H1 (cell line): ENCODE measurements around the gene NFKBIE. TPM values are rescaled to one million over a fixed set of nuclear protein-coding genes. Genes with fewer than 3 reads are reported as not detected.
A peak's percentile ranks its signal among the peaks of the same experiment; 100 is the strongest.

Experiments
- CTCF ChIA-PET: fragments of 300-600 bp; sonication (Branson Sonifier 250); formaldehyde crosslinking; loops from one replicate; lab custom pipeline; 2021; ENCODE audit not compliant: partially characterized antibody; lab: Charles Lee
- POLR2A ChIA-PET: fragments of 300-600 bp; sonication (Branson Sonifier 250); formaldehyde crosslinking; loops from one replicate; lab custom pipeline; 2021; ENCODE audit warnings: inconsistent platforms; ENCODE audit not compliant: partially characterized antibody; lab: Charles Lee
- DNase-seq, 2 experiments: peaks; one replicate each; pipeline versions ENCODE4 v3.0.0 to v3.0.0-alpha.2; 2010 to 2022; ENCODE audit warnings: low spot score in 2 of 2, low read depth in 1 of 2, mixed read lengths in 1 of 2
- FAIRE-seq: peaks from 2 replicates; lab custom pipeline; 2011; peaks lifted over from hg19 to GRCh38; lab: Jason Lieb, UNC
- H2AFZ ChIP-seq: 2 replicates; pipeline ENCODE4 v1.8.1; 2012; ENCODE audit warnings: low read length, inconsistent platforms
- H2AK5ac ChIP-seq: 2 replicates; pipeline ENCODE4 v1.6.1; 2013; ENCODE audit warnings: low read depth, low read length
- H2BK120ac ChIP-seq: replicated peaks from 2 replicates; pipeline ENCODE3; 2013; ENCODE audit warnings: low read depth, low read length, inconsistent platforms
- H2BK12ac ChIP-seq: 2 replicates; pipeline ENCODE4 v1.6.1; 2013; ENCODE audit warnings: low read depth, low read length
- H2BK15ac ChIP-seq: 2 replicates; pipeline ENCODE4 v1.6.1; 2013; ENCODE audit warnings: low read length
- H2BK20ac ChIP-seq: 2 replicates; pipeline ENCODE4 v1.6.1; 2013; ENCODE audit warnings: low read length
- H2BK5ac ChIP-seq: 2 replicates; pipeline ENCODE4 v1.6.1; 2013; ENCODE audit warnings: low read depth, low read length
- H3K14ac ChIP-seq: 2 replicates; pipeline ENCODE4 v1.6.1; 2013; ENCODE audit warnings: inconsistent platforms; ENCODE audit not compliant: insufficient read length
- H3K18ac ChIP-seq: 2 replicates; pipeline ENCODE4 v1.6.1; 2013; ENCODE audit warnings: low read length; ENCODE audit errors: extremely low read depth
- H3K23ac ChIP-seq: 2 replicates; pipeline ENCODE4 v1.6.1; 2013; ENCODE audit warnings: inconsistent platforms; ENCODE audit not compliant: insufficient read length
- H3K23me2 ChIP-seq: 2 replicates; pipeline ENCODE4 v1.6.1; 2013; ENCODE audit warnings: low read depth, low read length
- H3K27ac ChIP-seq: 2 replicates; pipeline ENCODE4 v1.6.1; 2011; ENCODE audit warnings: low read depth, low read length, inconsistent platforms
- H3K27me3 ChIP-seq, 4 experiments: replicated peaks in 1 of 4; 1 replicate in 1 of 4; 2 replicates in 3 of 4; pipeline versions ENCODE4 v1.6.1 to v1.8.1; 2011 to 2013; ENCODE audit warnings: low read length in 3 of 4, mild to moderate bottlenecking in 3 of 4, inconsistent platforms in 2 of 4, mixed read lengths in 2 of 4, moderate library complexity in 1 of 4; ENCODE audit not compliant: control insufficient read depth in 3 of 4, insufficient read depth in 3 of 4; ENCODE audit errors: extremely low read depth in 1 of 4
- H3K36me3 ChIP-seq, 4 experiments: 2 replicates each; pipeline versions ENCODE4 v1.6.1 to v1.8.1; 2011 to 2013; ENCODE audit warnings: mild to moderate bottlenecking in 4 of 4, low read length in 3 of 4, moderate library complexity in 2 of 4, control low read depth in 1 of 4, inconsistent platforms in 1 of 4; ENCODE audit not compliant: insufficient read depth in 4 of 4, control insufficient read depth in 2 of 4
- H3K4ac ChIP-seq: replicated peaks from 2 replicates; pipeline ENCODE3; 2013; ENCODE audit warnings: low read length, low read depth, mixed read lengths, inconsistent platforms; ENCODE audit not compliant: insufficient read length
- H3K4me1 ChIP-seq, 4 experiments: replicated peaks in 1 of 4; 1 replicate in 1 of 4; 2 replicates in 3 of 4; pipeline versions ENCODE4 v1.6.1 to v1.8.1; 2011 to 2013; ENCODE audit warnings: low read length in 3 of 4, inconsistent platforms in 2 of 4, mixed read lengths in 1 of 4; ENCODE audit not compliant: insufficient read depth in 4 of 4, control insufficient read depth in 3 of 4
- H3K4me2 ChIP-seq, 2 experiments: 2 replicates each; pipeline versions ENCODE4 v1.6.1 to v1.8.1; 2011 to 2013; ENCODE audit warnings: low read depth in 2 of 2, low read length in 2 of 2, control low read depth in 1 of 2, inconsistent platforms in 1 of 2, mild to moderate bottlenecking in 1 of 2; ENCODE audit not compliant: insufficient read depth in 1 of 2
- H3K4me3 ChIP-seq, 4 experiments: fragments of 200-600, 300-600 bp in 1 of 4; sonication (generic), shearing (Covaris generic), sonication (Bioruptor Twin) in 1 of 4; 2 replicates each; pipeline versions ENCODE4 v1.5.1 to v1.8.1; 2011 to 2016; ENCODE audit warnings: low read length in 4 of 4, low read depth in 3 of 4, control low read depth in 2 of 4, inconsistent platforms in 2 of 4, mild to moderate bottlenecking in 2 of 4, mixed read lengths in 1 of 4, moderate library complexity in 1 of 4; ENCODE audit not compliant: insufficient read depth in 2 of 4; ENCODE audit errors: extremely low read depth in 1 of 4
- H3K56ac ChIP-seq: replicated peaks from 2 replicates; pipeline ENCODE3; 2013; ENCODE audit warnings: low read depth, mild to moderate bottlenecking, mixed read lengths, low read length, inconsistent platforms; ENCODE audit not compliant: insufficient read length
- H3K79me1 ChIP-seq: 2 replicates; pipeline ENCODE4 v1.6.1; 2013; ENCODE audit warnings: low read depth, low read length, control low read depth
- H3K79me2 ChIP-seq, 2 experiments: 2 replicates each; pipeline versions ENCODE4 v1.6.1 to v1.8.1; 2012 to 2013; ENCODE audit warnings: low read length in 2 of 2, mild to moderate bottlenecking in 2 of 2, inconsistent platforms in 1 of 2; ENCODE audit not compliant: insufficient read depth in 2 of 2, control insufficient read depth in 1 of 2
- H3K9ac ChIP-seq, 4 experiments: replicated peaks in 1 of 4; 1 replicate in 1 of 4; 2 replicates in 3 of 4; pipeline versions ENCODE4 v1.6.1 to v1.8.1; 2011 to 2013; ENCODE audit warnings: low read depth in 3 of 4, low read length in 3 of 4, control low read depth in 2 of 4, mild to moderate bottlenecking in 2 of 4, moderate library complexity in 2 of 4, inconsistent platforms in 1 of 4; ENCODE audit errors: extremely low read depth in 1 of 4
- H3K9me3 ChIP-seq, 2 experiments: 2 replicates each; pipeline versions ENCODE4 v1.6.1 to v1.8.1; 2012 to 2013; ENCODE audit warnings: mild to moderate bottlenecking in 2 of 2, moderate library complexity in 2 of 2, control low read depth in 1 of 2, inconsistent platforms in 1 of 2, low read depth in 1 of 2, low read length in 1 of 2, mixed read lengths in 1 of 2; ENCODE audit not compliant: insufficient read depth in 2 of 2
- H4K20me1 ChIP-seq, 2 experiments: replicated peaks in 1 of 2; 2 replicates each; pipeline versions ENCODE3 to v1.8.1; 2011 to 2013; ENCODE audit warnings: inconsistent platforms in 2 of 2, low read length in 2 of 2, mild to moderate bottlenecking in 1 of 2; ENCODE audit not compliant: insufficient read depth in 2 of 2, control insufficient read depth in 1 of 2
- H4K5ac ChIP-seq: 2 replicates; pipeline ENCODE4 v1.6.1; 2013; ENCODE audit warnings: low read length, low read depth, mixed read lengths, inconsistent platforms; ENCODE audit not compliant: insufficient read length
- H4K8ac ChIP-seq: 2 replicates; pipeline ENCODE4 v1.8.0; 2013; ENCODE audit warnings: mild to moderate bottlenecking, moderate library complexity, low read length, inconsistent platforms; ENCODE audit not compliant: insufficient read depth; ENCODE audit errors: extremely low read depth
- H4K91ac ChIP-seq: replicated peaks from 2 replicates; pipeline ENCODE3; 2013; ENCODE audit warnings: low read length, mixed read lengths, inconsistent platforms; ENCODE audit not compliant: insufficient read length
- ASH2L ChIP-seq: fragments of 200-600, 300-600 bp; sonication (generic); IDR thresholded peaks from one replicate; pipeline ENCODE4 v1.7.1; 2017; ENCODE audit warnings: low read length
- CHD2 ChIP-seq: IDR thresholded peaks from 2 replicates; pipeline ENCODE4 v1.6.1; 2012; ENCODE audit warnings: low read length, improper control_type of control experiment
- E2F6 ChIP-seq: IDR thresholded peaks from 2 replicates; pipeline ENCODE4 v1.6.1; 2012; ENCODE audit warnings: inconsistent platforms
- FOSL1 ChIP-seq: IDR thresholded peaks from 2 replicates; pipeline ENCODE4 v1.6.1; 2011; ENCODE audit warnings: mild to moderate bottlenecking, low read depth, low read length, moderate library complexity; ENCODE audit not compliant: insufficient read depth
- GABPA ChIP-seq: IDR thresholded peaks from 2 replicates; pipeline ENCODE4 v1.6.1; 2011; ENCODE audit warnings: mild to moderate bottlenecking, low read length, moderate library complexity, borderline replicate concordance; ENCODE audit not compliant: insufficient read depth
- GTF2F1 ChIP-seq: IDR thresholded peaks from 2 replicates; pipeline ENCODE4 v1.6.1; 2012; ENCODE audit warnings: low read depth, low read length, improper control_type of control experiment, borderline replicate concordance
- JUN ChIP-seq: IDR thresholded peaks from 2 replicates; pipeline ENCODE4 v1.6.1; 2011; ENCODE audit warnings: low read depth, mild to moderate bottlenecking, improper control_type of control experiment, low read length
- MAFK ChIP-seq: IDR thresholded peaks from 2 replicates; pipeline ENCODE4 v1.6.1; 2012; ENCODE audit warnings: low read depth, mild to moderate bottlenecking, improper control_type of control experiment, low read length
- RBBP5 ChIP-seq: IDR thresholded peaks from 2 replicates; pipeline ENCODE4 v1.7.1; 2012; ENCODE audit warnings: low read depth, mild to moderate bottlenecking, inconsistent platforms, low read length, moderate library complexity, borderline replicate concordance
- RXRA ChIP-seq: IDR thresholded peaks from 2 replicates; pipeline ENCODE4 v1.6.1; 2011; ENCODE audit warnings: low read depth, mild to moderate bottlenecking, low read length, moderate library complexity; ENCODE audit not compliant: insufficient read depth
- WGBS, 2 experiments: shearing (Covaris generic) in 1 of 2; methylation state at CpG; one replicate each; pipeline versions ENCODE4 v1.1.6 to v1.1.7; 2013 to 2015; ENCODE audit warnings: low lambda C conversion rate in 2 of 2, mixed read lengths in 2 of 2, inconsistent platforms in 1 of 2, low coverage in 1 of 2, missing lambda C conversion rate in 1 of 2; ENCODE audit not compliant: insufficient replicate concordance in 2 of 2, insufficient coverage in 1 of 2, insufficient read length in 1 of 2; ENCODE audit errors: extremely low coverage in 1 of 2, missing lambda C conversion rate in 1 of 2; 5-methylcytosine and 5-hydroxymethylcytosine counted together
- polyA plus RNA-seq, 7 experiments: library from polyadenylated mRNA; depleted of rRNA in 3 of 7; stranded (reverse) in 5 of 7; unstranded in 2 of 7; fragments of >200 nt in 5 of 7; fragments of 200-250 nt in 2 of 7; gene quantifications; 1 replicate in 5 of 7; 2 replicates in 1 of 7; 4 replicates in 1 of 7; pipeline versions ENCODE4 v1.2.1 to v1.2.3, GENCODE V29; 2011 to 2013; ENCODE audit warnings: missing spikeins in 2 of 7, mixed read lengths in 2 of 7
- total RNA-seq: library from RNA; stranded (reverse); fragmentation: NEBNext Ultra II Directional; extraction: Animal tissue kit (Norgen Biotek cat#: 25700); gene quantifications from 2 replicates; pipeline ENCODE4 v1.2.1, GENCODE V29; 2021

The NFKBIE gene
- total and polyA plus RNA-seq, 2 of the 8 experiments (the other 6 are each of a cell fraction or from before 2014, with no cell fraction given): 13.5 to 19.2 TPM

DNA sequence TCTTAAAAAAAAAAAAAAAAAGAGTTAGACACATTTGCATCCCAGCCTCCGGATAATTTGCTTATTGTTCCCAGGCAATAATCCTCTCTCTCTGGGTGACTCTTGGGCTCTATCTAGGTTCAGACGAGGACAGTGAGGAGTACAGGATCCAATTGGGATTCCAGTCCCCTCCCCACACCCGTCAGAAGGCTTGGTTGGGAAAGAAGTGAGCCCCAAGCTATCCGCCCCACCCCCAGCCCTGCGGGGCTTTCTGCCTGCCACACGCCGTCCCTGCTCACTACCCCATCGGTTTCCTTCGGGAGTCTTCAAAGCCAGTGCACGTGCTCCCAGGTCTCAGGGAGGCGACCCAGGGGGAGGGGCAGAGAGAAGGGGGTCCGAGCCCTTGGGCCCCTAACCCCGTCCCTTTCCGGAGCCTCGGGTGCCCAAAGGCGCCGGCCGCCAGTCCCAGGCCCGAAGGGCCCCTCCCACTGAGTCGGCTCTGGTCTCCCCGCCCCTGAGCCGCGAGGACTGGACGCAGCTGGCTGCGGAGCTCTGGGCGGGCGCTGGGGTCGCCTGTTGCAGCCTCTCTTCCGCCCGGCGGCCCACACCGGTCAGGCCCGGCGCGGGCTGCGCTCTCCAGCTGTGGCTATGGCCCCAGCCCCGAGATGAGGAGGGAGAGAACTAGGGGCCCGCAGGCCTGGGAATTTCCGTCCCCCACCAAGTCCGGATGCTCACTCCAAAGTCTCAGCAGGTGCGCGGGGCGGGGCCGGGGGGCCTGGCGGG, 46.1 kb downstream of the NFKBIE start:
- H3K14ac ChIP-seq: no peak overlapping the region
- CTCF ChIA-PET: interaction anchor here (0.6 to 19.4 kb wide), 6 partner anchors 16 to 673 kb away, joined by 3 to 287 read pairs (median 4); no protein-coding TSS in a partner anchor
- peak overlapping the region; percentile 5; the same call in 1 of the 2 replicates for H2AK5ac ChIP-seq
- no peaks in the 10 kb centered on the region for H4K20me1 ChIP-seq
- H2BK12ac ChIP-seq: peak overlapping the region; percentile 94; the same call in 1 of the 2 replicates
- no peak overlapping the region for H2AFZ ChIP-seq
- POLR2A ChIA-PET: interaction anchor here (0.7 to 21.0 kb wide), 19 partner anchors 9 to 103 kb away, joined by 3 to 477 read pairs (median 6); partner anchors contain the start of gene HSP90AB1
- no peaks in the 10 kb centered on the region for H3K27me3 ChIP-seq
- peak overlapping the region; percentile 42 to 62 (median 52) for H3K4me3 ChIP-seq
- no peaks in the 10 kb centered on the region for H3K9me3 ChIP-seq
- H3K23me2 ChIP-seq: peaks cover 10% of the 10 kb centered on the region
- FAIRE-seq (no peak), DNase-seq (peak in 1 of 2 experiments; percentile 92)
- peak overlapping the region; percentile 75 to 80 for H3K4me2 ChIP-seq
- H3K36me3 ChIP-seq: no peaks in the 10 kb centered on the region
- peak overlapping the region; percentile 63 for H3K4ac ChIP-seq
- WGBS, 2 experiments: 1% methylated on average over 34 of the region's 45 CpGs; no CpG with 5 or more reads in 1 of the 2 experiments
- peak overlapping the region; percentile 30 for H2BK120ac ChIP-seq
- peak overlapping the region; percentile 93 for H4K8ac ChIP-seq
- H2BK5ac ChIP-seq: peak overlapping the region; percentile 82
- H2BK20ac ChIP-seq: peak overlapping the region; percentile 40; the same call in 1 of the 2 replicates
- peak overlapping the region; percentile 47 for H4K5ac ChIP-seq
- peak overlapping the region in 3 of 4 experiments; percentile 60 to 76 (median 72); a peak in 6 of 7 replicates for H3K9ac ChIP-seq
- peaks cover 24 to 49% (median 32%) of the 10 kb centered on the region in 4 experiments for H3K4me1 ChIP-seq
- peak overlapping the region; percentile 91 for H3K27ac ChIP-seq
- peak overlapping the region; percentile 75 for H4K91ac ChIP-seq
- H2BK15ac ChIP-seq: no peak overlapping the region
- peak overlapping the region; percentile 80 for H3K18ac ChIP-seq
- H3K23ac ChIP-seq: no peak overlapping the region
- H3K56ac ChIP-seq: peak overlapping the region; percentile 83
- no peaks in the 10 kb centered on the region; the same call in 1 of the 2 replicates for H3K79me1 ChIP-seq
- H3K79me2 ChIP-seq: peaks cover 0 to 3% of the 10 kb centered on the region in 2 experiments; a peak in 2 of 4 replicates
- TF ChIP-seq ASH2L (no peak), RXRA (no peak), FOSL1 (no peak), CHD2 (peak; percentile 51; the same call in 1 of the 2 replicates), E2F6 (peak; percentile 87), RBBP5 (peak; percentile 96), JUN (peak; percentile 63; the same call in 1 of the 2 replicates), GTF2F1 (no peak), MAFK (no peak), GABPA (no peak)
